ENCODE results near the gene SLCO2A1.

DNA sequence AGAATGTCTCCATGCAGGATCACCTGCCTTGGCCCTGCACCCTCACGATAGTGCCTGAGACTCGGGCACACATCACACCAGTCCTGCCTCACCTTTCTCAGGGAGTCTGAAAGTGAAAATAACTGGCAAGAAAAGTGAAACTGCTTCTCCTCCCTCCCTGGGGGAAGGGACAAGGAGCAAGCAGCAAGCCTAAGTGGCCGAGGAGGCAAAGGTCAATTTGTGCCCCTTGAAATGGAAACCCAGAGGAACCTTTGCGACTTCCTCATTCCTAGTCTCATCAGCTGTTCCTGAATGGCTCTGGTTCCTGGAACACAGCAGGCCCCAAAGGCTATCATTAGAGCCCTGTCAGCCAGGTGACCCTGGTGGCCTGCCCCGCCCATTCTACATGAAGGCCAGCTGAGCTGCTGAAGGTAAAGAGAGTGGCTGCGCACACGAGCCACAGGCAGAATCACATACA lies 28.0 kb upstream of the SLCO2A1 start:
- TF ChIP-seq, protein P1, sequence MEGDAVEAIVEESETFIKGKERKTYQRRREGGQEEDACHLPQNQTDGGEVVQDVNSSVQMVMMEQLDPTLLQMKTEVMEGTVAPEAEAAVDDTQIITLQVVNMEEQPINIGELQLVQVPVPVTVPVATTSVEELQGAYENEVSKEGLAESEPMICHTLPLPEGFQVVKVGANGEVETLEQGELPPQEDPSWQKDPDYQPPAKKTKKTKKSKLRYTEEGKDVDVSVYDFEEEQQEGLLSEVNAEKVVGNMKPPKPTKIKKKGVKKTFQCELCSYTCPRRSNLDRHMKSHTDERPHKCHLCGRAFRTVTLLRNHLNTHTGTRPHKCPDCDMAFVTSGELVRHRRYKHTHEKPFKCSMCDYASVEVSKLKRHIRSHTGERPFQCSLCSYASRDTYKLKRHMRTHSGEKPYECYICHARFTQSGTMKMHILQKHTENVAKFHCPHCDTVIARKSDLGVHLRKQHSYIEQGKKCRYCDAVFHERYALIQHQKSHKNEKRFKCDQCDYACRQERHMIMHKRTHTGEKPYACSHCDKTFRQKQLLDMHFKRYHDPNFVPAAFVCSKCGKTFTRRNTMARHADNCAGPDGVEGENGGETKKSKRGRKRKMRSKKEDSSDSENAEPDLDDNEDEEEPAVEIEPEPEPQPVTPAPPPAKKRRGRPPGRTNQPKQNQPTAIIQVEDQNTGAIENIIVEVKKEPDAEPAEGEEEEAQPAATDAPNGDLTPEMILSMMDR (IDR thresholded peaks at IDR 0.05) = no peak
- TF ChIP-seq EZH2 (IDR thresholded peaks at IDR 0.05) (no peak), EZH2phosphoT487 (IDR thresholded peaks at IDR 0.05) (no peak)

All from neural progenitor cell (in vitro differentiated cells).